Stimulated activated CD8-positive, alpha-beta memory T cell treated with anti-CD3 and anti-CD28 coated beads, Interleukin-2, amount 100 ng/mL, for 48 hours (primary cell): Measurements from ENCODE around the gene COQ2.

Source experiments
- DNase-seq, 2 donors: peaks; one replicate each; pipeline ENCODE4 v3.0.0-alpha.2; 2020; ENCODE audit warnings: low read depth in 2 of 2

The COQ2 gene

GRCh38 chr4:83216959-83217683, 67.5 kb downstream of the COQ2 start:
- DNase-seq = no peak

GRCh38 chr4:83214079-83214478, 70.5 kb downstream of the COQ2 start:
- DNase-seq = no peak
